ENCODE data around the gene PARD3. TPM values are rescaled to one million over a fixed set of nuclear protein-coding genes. Genes with fewer than 3 reads are reported as not detected.

Gene PARD3
- total RNA-seq, 3 donors from 2014 or later (not counting 1 experiment from before 2014, with no cell fraction given), result 0.14 to 0.49 (median 0.38) TPM

- H3K4me1 Mint-ChIP-seq, result no peaks in the 10 kb centered on the region
- H3K9me3 Mint-ChIP-seq, result no peaks in the 10 kb centered on the region
- H3K4me3 Mint-ChIP-seq, result no peak overlapping the region
- no peak for DNase-seq
- no peaks in the 10 kb centered on the region for H3K27me3 ChIP-seq (ENCODE audit: control insufficient read depth, insufficient read depth, low read length)
- no peak overlapping the region for H3K4me3 ChIP-seq (ENCODE audit: low read length)
- intact Hi-C loops (cut with micrococcal nuclease), result no loop called here
- H3K27me3 Mint-ChIP-seq (ENCODE audit: low read depth in 2 of 2), result peaks cover 7 to 17% of the 10 kb centered on the region in 2 donors
- H3K4me1 ChIP-seq (ENCODE audit: control insufficient read depth, insufficient read depth, low read length), result no peaks in the 10 kb centered on the region
- ATAC-seq, result no peak
- no peak overlapping the region for H3K27ac Mint-ChIP-seq
- H3K9me3 ChIP-seq (ENCODE audit: control insufficient read depth, insufficient read depth, low read length), result no peaks in the 10 kb centered on the region
- no peaks in the 10 kb centered on the region for H3K36me3 Mint-ChIP-seq
- no peaks in the 10 kb centered on the region for H3K36me3 ChIP-seq (ENCODE audit: control insufficient read depth, insufficient read depth, low read length)
- TF ChIP-seq CTCF (IDR thresholded peaks at IDR 0.05), result no peak
- H3K27ac ChIP-seq (ENCODE audit: low read length), result no peak overlapping the region
- 100% methylated on average over 3 of the region's 3 CpGs for WGBS (ENCODE audit: insufficient coverage)
These were observed 202.7 kb downstream of the PARD3 start for GRCh38 chr10:34612446-34612845.

DNA sequence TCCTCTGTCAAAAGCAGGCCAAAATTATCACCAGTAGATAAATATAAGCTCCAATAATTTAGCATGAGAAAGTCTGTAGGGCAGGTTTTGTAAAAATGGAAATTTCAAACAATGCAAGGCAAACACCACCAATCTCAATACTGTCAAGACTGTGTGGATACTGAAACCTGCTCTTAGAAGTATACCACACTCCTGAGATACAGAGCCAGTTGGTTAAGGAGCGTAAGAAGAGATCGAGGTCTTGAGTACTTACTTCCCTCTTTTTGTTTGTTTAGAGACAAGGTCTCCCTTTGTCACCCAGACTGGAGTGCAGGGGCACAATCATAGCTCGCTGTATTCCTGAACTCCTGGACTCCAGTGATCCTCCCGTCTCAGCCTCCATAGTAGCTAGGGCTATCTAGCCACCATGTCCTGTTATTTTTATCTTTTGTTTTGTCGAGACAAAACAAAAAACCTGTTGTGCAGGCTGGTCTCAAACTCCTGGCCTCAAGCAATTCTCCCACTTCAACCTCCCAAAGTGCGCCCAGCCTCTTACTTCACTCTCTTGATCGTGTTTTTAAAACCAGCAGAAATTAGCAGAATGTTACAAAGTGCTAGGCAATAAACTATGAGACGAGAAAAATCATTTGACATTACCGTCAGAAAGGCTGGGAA lies 205.7 kb downstream of the PARD3 start:
- H3K27ac ChIP-seq (ENCODE audit: low read length), result no peak overlapping the region
- no peak for DNase-seq
- Mint-ChIP-seq H3K4me1 (no peaks in the 10 kb centered on the region), H3K27ac (no peak overlapping the region), H3K36me3 (no peaks in the 10 kb centered on the region), H3K9me3 (no peaks in the 10 kb centered on the region), H3K4me3 (no peak overlapping the region), H3K27me3 (ENCODE audit: low read depth in 2 of 2) (peaks cover 0 to 7% of the 10 kb centered on the region in 2 donors)
- TF ChIP-seq CTCF (IDR thresholded peaks at IDR 0.05), result no peak
- H3K27me3 ChIP-seq (ENCODE audit: control insufficient read depth, insufficient read depth, low read length), result no peaks in the 10 kb centered on the region
- ATAC-seq, result no peak
- no peaks in the 10 kb centered on the region for H3K36me3 ChIP-seq (ENCODE audit: control insufficient read depth, insufficient read depth, low read length)
- intact Hi-C loops (cut with micrococcal nuclease), result no loop called here
- H3K4me3 ChIP-seq (ENCODE audit: low read length), result no peak overlapping the region
- H3K9me3 ChIP-seq (ENCODE audit: control insufficient read depth, insufficient read depth, low read length), result no peaks in the 10 kb centered on the region
- 82% methylated on average over 9 of the region's 9 CpGs for WGBS (ENCODE audit: insufficient coverage)
- H3K4me1 ChIP-seq (ENCODE audit: control insufficient read depth, insufficient read depth, low read length), result no peaks in the 10 kb centered on the region

DNA sequence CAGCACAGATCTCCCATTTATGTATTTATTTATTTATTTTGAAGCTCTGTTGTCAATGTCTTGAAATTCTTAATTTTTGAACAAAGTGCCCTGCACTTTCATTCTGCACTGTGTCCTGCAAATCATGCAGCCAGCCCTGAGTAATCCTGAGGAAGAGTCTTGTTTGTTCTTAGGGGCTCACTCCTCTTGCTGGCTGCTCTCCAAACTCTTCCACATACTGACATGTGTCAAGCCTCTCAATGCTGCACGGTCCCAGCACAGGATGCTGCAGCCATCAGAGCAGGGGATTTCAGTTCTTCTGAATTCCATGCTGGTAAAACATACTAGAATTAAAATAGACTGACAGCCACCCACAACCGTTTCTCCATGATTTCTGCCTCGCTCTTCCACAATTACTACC lies 207.2 kb downstream of the PARD3 start:
- H3K27ac ChIP-seq (ENCODE audit: low read length), result no peak overlapping the region
- intact Hi-C loops (cut with micrococcal nuclease), result no loop called here
- DNase-seq, result no peak
- no peaks in the 10 kb centered on the region for H3K27me3 ChIP-seq (ENCODE audit: control insufficient read depth, insufficient read depth, low read length)
- no peak overlapping the region for H3K4me3 Mint-ChIP-seq
- H3K4me1 ChIP-seq (ENCODE audit: control insufficient read depth, insufficient read depth, low read length), result no peaks in the 10 kb centered on the region
- no peaks in the 10 kb centered on the region for H3K9me3 Mint-ChIP-seq
- H3K27me3 Mint-ChIP-seq (ENCODE audit: low read depth in 2 of 2), result peaks cover 0 to 3% of the 10 kb centered on the region in 2 donors
- no peak for ATAC-seq
- no peak overlapping the region for H3K27ac Mint-ChIP-seq
- 67% methylated on average over 3 of the region's 3 CpGs for WGBS (ENCODE audit: insufficient coverage)
- no peaks in the 10 kb centered on the region for H3K4me1 Mint-ChIP-seq
- no peaks in the 10 kb centered on the region for H3K36me3 Mint-ChIP-seq
- no peak for TF ChIP-seq CTCF (IDR thresholded peaks at IDR 0.05)
- H3K4me3 ChIP-seq (ENCODE audit: low read length), result no peak overlapping the region
- H3K36me3 ChIP-seq (ENCODE audit: control insufficient read depth, insufficient read depth, low read length), result no peaks in the 10 kb centered on the region
- no peaks in the 10 kb centered on the region for H3K9me3 ChIP-seq (ENCODE audit: control insufficient read depth, insufficient read depth, low read length)

- H3K27me3 Mint-ChIP-seq (ENCODE audit: low read depth in 2 of 2), result peaks cover 0 to 3% of the 10 kb centered on the region in 2 donors
- Histone ChIP-seq H3K9me3 (ENCODE audit: control insufficient read depth, insufficient read depth, low read length) (no peaks in the 10 kb centered on the region), H3K4me1 (ENCODE audit: control insufficient read depth, insufficient read depth, low read length) (no peaks in the 10 kb centered on the region), H3K36me3 (ENCODE audit: control insufficient read depth, insufficient read depth, low read length) (no peaks in the 10 kb centered on the region), H3K27ac (ENCODE audit: low read length) (no peak overlapping the region), H3K4me3 (ENCODE audit: low read length) (no peak overlapping the region), H3K27me3 (ENCODE audit: control insufficient read depth, insufficient read depth, low read length) (no peaks in the 10 kb centered on the region)
- 88% methylated on average over 4 of the region's 4 CpGs for WGBS (ENCODE audit: insufficient coverage)
- no peaks in the 10 kb centered on the region for H3K36me3 Mint-ChIP-seq
- no peaks in the 10 kb centered on the region for H3K4me1 Mint-ChIP-seq
- DNase-seq (no peak), ATAC-seq (no peak)
- intact Hi-C loops (cut with micrococcal nuclease), result no loop called here
- H3K9me3 Mint-ChIP-seq, result no peaks in the 10 kb centered on the region
- H3K4me3 Mint-ChIP-seq, result no peak overlapping the region
- TF ChIP-seq CTCF (IDR thresholded peaks at IDR 0.05), result no peak
- H3K27ac Mint-ChIP-seq, result no peak overlapping the region
These were observed 208.2 kb downstream of the PARD3 start for GRCh38 chr10:34606890-34607289.
